Heart left ventricle (tissue), 13 donors: ENCODE results near the gene MRPL58.

ENCODE experiments used
- CTCF ChIP-seq, 12 donors: fragments of 200-600 bp; sonication (generic) in 4 of 12; IDR thresholded peaks; one replicate each; pipeline versions ENCODE4 v1.5.0 to v1.8.0; 2018 to 2022; ENCODE audit warnings: antibody characterized with exemption in 12 of 12, mild to moderate bottlenecking in 5 of 12
- POLR2A ChIP-seq, 2 donors: fragments of 450-650 bp; IDR thresholded peaks; one replicate each; pipeline ENCODE4 v1.6.1; 2017; ENCODE audit warnings: antibody characterized with exemption in 2 of 2, mild to moderate bottlenecking in 2 of 2, moderate library complexity in 2 of 2
- donor health status: ischemic (EF 13 %, LVEDD 7.1; RV severe dilation, severe dysfunction).
- donor health status: DM: no; HTN: yes; CAD: no.
- donor health status: DM: no; HTN: no; CAD: no.
- donor health status: ischemic (EF 25% LVEDD 6.9; RV normal size, moderate dysfunction).
- donor health status: ischemic (EF 25% LVEDD 5.7; RV mildly dilated, moderate dysfunction).
- donor health status: ischemic (EF 35%, LVEDD 5.7; RV mildly dilated, moderate dysfunction).
- donor health status: nonischemic (EF 11% LVEDD 7.7; RV severe dilation, severe dysfunction).
- donor health status: DM: yes; HTN: yes; CAD: no.
- donor health status: PGD.
- donor health status: ischemic (EF 29% LVEDD 5.4; RV normal size, mild dysfunction).
- donor health status: nonischemic (EF 23%, LVEDD 6.1; RV moderate dilation, normal function).

- TF ChIP-seq POLR2A (IDR thresholded peaks at IDR 0.05) (no peak), CTCF (IDR thresholded peaks at IDR 0.05) (no peak)
Observed at GRCh38 chr17:75001915-75002843, 10.3 kb upstream of the MRPL58 start.
